NK-92 treated with Interleukin-12 subunit alpha and Interleukin-12 subunit beta, amount 100 ng/mL, for 24 hours (cell line): ENCODE measurements around the gene ZNF513.
"Not testable (repeated sequence)": the region's sequence is repeated elsewhere in the genome, so short reads cannot be mapped to it uniquely, and the experiment has no call there.

Source experiments
- DNase-seq: peaks from one replicate; lab custom pipeline; 2025; lab: John Stamatoyannopoulos, UW

ZNF513 gene

DNA sequence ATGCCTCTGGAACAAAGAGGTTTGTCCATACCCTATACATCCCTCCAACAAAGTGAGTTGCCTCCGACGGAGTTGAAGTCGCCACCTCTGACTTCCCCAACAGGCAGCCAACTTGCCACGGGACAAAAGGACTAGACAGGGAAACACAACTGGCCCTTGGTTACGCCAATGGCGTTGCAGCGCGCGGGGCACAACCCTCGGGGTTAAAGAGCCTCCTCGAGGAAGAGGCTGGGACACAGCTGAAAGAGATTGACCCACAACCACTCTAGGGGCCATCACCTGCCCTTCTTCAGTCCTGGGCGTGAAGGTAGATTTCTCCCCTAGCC lies 24.5 kb downstream of the ZNF513 start:
- peak; percentile 68 for DNase-seq

DNA sequence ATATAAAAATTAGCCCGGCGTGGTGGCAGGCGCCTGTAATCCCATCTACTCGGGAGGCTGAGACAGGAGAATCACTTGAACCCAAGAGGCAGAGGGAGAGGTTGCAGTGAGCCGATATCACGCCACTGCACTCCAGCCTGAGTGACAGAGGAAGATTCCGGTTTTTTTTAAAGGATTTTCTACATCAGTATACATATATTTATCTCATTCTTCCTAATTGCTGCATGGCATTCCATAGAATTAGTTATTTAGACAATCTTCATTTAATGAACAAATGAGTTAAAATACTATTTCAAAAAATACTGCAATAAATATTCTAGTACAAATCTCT lies 26.0 kb downstream of the ZNF513 start:
- DNase-seq: no peak

DNA sequence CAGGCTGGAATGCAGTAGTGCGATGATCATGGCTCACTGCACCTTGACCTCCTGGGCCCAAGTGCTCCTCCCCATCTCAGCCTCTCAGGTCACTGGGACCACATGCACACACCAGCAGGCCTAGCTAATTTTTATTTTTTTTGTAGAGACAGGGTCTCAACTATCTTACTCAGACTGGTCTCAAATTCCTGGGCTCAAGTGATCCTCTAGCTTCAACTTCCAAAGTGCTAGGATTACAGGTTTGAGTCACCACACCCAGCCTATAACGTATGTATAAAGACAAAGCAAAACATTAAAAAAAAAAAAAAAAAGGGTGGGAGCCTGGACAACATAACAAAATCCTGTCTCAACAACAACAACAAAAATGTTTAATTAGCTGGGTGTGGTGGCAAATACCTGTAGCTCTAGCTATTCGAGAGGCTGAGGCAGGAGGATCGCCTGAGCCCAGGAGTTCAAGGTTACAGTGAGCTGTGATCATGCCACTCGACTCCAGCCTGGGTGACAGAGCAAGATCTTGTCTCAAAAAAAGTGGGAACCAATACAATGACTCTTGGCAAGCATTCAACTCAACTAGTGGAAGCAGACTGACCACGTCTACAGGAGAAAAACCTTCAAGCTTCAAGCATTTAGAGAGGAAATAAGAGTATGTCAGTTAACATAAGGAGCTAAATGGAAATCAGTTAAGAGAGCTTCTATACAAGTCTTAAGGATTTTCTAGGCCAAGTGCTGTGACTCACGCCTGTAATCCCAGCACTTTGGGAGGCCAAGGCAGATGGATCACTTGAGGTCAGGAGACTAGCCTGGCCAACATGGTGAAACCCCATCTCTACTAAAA lies 26.6 kb downstream of the ZNF513 start:
- DNase-seq: no peak

DNA sequence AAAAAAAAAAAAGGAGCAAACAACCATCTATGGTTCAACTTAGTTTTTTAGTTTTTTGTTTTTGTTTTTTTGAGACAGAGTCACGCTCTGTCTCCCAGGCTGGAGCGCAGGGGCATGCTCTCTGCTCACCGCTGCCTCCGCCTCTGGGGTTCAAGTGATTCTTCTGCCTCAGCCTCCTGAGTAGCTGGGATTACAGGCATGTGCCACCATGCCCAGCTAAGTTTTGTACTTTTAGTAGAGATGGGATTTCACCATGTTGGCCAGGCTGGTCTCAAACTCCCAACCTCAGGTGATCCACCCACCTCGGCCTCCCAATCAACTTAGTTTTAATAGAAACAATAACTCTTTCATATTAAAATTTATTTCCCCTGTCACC lies 27.2 kb downstream of the ZNF513 start:
- not testable (repeated sequence) for DNase-seq

DNA sequence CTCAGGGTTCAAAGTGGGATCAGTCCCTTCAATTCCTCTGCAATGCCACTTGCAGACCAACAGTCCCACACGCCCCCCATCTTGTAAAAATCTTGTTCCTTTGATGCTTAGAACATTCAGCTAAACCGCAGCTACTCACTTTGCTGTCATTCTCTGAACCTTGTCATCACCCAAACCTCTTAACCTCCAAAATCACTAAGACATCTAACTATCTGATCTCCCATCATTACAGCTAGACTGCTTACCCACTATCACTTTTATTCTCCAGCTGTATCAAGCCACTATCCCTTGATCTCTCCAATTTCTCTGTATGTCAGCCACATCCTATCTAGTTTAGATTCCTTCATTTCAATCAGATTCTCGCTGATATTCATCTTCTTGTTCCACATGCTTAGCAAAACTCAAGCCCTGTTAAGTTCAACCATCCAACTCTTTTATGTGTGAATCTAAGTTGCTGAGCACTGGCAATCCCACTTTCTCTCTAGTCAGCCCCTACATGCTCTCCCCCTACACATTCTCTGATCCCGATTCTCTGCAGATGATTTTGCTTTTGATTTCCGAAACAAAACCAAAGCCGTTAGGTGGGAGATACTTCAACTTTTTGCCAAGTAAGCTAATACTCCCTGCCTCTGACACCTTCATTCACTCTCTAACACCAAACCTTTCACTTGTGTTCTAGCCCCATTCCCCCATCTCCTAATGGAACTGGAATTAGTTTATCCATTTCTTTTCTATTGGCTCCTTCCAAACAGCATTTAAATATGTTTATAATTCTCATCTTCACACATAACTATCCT lies 28.5 kb downstream of the ZNF513 start:
- no peak for DNase-seq

DNA sequence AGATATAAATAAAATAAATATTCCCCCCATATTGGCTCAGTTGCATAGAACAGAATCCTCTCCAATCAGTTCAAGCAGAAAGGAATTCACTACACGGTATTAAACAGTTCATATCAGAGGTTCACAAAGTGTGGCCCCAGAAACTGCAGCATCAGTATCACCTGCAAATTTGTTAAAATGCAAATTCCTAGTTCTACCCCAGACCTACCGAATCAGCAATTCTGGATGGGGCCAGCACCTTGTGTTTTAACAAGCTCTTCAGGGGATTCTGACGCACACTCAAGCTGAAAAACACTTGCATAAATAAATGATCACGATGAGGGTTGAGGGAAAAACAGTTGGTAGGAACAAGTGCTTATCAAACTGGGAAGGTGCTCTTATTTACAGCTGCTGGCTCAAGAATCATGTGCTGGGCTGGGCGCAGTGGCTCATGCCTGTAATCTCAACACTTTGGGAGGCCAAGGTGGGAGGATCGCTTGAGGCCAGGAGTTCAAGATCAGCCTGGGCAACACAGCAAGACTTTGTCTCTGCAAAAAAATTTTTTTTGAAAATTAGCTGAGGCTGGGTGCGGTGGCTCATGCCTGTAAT lies 30.3 kb downstream of the ZNF513 start:
- no peak for DNase-seq

DNA sequence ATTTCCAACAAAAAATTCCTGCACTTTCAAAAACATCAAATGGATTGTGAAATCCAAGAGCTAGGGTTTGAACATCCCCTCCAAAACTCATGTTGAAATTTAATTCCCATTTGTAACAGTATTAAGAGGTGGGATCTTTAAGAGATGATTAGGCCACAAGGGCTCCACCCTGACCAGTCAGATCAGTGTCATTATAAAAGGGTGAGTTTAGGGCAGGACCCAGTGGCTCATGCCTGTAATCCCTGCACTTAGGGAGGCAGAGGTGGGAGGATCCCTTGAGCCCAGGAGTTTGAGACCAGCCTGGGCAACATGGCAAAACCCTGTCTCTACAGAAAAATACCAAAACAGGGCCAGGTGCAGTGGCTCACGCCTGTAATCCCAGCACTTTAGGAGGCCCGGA lies 32.9 kb downstream of the ZNF513 start:
- no peak for DNase-seq

DNA sequence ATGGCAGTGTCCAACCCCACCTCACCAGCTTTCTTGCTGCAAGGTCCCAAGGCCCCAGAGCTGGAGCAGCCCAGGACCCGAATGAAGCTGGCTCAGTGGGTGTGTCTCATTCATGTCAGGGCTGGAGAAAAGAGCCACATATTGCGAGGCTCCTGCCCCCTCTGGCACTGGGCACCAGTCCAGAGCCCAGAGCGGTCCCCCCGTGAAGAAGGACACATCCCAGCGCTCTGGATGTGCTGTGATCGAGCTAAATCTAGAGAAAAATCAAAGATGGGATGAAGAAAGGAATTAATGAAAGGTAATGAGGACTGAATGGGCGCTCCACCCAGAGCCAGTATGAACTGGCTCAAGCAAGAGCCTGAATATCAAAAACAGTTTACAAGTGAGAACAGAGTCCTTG lies 44.4 kb downstream of the ZNF513 start:
- no peak for DNase-seq

DNA sequence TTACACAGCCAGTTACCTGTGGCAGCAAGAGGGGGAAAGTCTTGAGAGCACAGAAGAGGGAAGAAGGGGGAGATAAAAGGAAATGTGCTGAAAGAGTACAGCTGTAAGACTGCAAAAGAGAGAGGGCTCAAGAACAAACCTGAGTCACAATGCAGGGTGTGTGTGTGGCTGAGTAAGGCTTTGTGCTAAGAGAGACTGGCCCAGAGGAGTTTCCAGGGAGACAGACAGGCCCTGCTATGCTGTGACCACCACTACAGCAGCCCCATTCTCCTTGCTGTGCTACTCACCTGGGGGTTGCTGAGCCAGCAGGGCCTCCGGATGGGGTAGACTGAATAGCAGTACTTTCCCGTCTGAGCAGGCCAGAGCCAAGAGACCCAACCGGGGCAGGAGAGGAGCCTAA lies 45.2 kb downstream of the ZNF513 start:
- DNase-seq: no peak
